Activated T-cell treated with anti-CD3 and anti-CD28 coated beads, Interleukin-2, amount 50 U/mL, for 1 hour (primary cell): ENCODE measurements around the gene NEK7.
A peak's percentile ranks its signal among the peaks of the same experiment; 100 is the strongest.
"Not testable (repeated sequence)": the region's sequence is repeated elsewhere in the genome, so short reads cannot be mapped to it uniquely, and the experiment has no call there.

Experiments used
- DNase-seq: peaks from one replicate; pipeline ENCODE4 v3.0.0-alpha.2; 2020

NEK7 gene

DNA sequence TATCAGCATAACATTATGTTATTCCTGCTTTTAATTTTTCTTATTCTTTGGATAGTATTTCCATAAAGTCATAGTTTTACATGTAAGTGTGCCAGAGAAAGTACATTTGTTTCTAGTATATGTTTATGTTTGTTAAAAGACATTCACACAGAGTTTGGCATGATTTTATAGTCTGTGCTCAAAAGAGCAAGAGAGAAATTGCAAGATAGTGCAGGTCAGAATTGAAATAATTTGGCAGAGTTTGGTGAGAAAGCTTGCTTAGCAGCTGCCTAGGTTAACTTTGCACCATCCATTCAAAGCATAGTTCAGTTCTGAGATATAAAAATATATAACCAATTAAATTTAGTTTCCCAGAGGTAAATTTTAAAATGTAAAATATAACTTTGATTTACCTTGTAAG is 17.0 kb downstream of the NEK7 start:
- DNase-seq, result no peak

DNA sequence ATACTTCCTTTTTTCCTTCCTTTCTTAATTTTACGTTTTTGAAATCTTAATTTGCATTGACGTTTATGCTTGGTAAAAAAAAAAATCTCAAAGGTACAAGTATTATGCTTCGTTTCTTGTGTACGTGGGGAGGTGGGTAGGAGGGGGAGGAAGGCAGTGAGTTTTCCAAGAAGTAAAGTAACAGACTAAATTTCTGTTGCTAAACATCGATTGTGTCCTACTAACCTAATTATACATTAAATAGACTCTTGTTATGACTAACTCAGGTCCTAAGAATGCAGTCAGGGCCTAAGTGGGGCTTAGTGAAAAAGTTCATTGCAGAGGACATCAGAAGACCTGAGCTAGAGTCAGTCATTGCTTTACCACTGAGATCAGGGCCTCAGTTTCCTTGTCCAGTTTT is 17.5 kb downstream of the NEK7 start:
- DNase-seq, result no peak

DNA sequence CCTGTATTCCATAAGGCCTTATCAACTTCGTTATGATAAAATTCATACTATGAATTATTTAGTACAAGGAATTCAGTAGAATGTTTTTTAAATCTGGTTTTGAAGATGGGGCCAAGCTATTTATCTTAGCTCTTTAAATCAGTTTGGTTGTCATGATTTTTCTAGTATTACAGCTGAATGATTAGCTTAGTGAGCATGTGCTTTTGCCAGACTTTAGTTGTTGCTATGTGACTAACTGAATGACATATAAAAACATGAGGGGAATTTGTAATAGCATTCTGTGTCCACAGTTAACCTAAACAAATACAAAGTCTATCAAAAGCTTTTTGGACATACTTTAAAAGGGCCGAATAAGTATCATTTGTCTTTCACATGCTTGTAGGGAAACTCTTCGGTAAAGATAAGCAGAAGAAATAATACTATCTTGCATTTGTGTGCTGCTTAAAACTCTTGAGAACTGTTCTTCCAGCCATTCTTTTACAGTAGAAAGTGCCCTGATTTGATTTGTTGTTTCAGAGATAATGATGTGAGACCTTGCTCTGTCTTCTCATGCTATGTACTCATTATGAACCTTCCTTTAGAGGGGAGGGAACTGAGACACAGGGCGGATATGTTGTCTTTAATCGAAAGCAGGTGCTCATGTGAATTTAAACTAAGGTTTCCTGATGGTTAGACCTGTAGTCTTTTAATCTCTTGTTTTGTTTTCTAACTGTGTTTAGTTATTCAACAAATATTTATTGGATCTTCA is 18.8 kb downstream of the NEK7 start:
- no peak for DNase-seq

- no peak for DNase-seq
These were observed 19.4 kb downstream of the NEK7 start for GRCh38 chr1:198176179-198176578.

GRCh38 chr1:198177546-198177945 is 20.7 kb downstream of the NEK7 start:
- no peak for DNase-seq

DNA sequence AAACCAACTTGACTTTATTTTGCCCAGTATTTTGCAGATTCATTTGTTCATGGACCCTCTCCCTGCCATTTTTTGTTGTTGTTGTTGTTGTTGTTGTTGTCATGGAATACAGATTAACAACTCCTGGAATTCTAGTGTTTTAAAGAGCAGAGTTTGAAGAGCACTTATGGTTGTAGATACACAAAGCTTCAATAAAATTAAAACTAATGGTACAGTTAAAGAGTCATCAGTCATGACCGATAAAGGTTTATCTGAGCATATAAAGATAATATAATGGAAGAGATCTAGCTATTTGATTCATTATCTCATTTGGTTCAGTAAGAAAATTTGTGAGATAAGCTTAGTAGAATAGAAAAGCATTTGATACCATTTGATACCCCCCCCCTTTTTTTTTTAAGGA is 21.8 kb downstream of the NEK7 start:
- DNase-seq, result no peak

DNA sequence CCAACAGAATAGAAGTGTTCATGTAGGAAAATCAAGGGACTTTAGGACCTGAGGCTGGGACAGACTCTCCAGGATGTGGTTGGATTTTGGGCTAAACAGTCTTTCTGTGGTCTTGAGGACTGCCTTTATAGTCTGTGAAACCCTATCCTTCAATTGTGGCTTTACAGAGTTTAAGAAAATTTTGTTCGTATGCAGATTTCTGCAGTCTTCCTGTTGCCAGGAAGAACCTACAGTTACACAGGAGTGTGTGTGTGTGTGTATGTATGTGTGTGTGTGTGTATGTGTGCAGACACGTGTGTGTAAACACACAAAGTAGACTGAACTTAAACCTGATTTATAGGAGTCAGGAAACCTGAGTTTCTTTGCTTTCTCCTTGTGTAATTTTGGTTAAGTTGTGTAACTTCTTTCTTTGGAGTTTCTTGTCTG is 22.8 kb downstream of the NEK7 start:
- DNase-seq, result no peak

DNA sequence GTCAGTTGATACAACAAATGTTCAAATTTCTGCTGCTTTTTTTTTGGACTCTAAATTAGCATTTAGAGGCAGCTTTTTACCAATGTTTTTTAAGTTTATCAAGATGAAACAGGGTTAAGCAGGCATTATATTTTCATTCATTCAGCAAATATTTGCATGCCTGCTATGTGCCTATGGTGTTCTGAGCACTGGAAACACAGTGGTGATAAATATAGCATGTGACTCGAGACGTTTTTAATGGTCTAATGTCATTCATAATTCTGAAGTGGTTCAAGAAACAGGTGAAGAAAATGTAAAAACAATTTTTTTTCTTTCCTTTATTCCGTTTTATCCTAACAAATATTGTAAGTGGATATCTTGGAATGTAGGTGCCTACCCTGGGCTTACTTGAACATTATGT is 26.8 kb downstream of the NEK7 start:
- DNase-seq, result no peak

DNA sequence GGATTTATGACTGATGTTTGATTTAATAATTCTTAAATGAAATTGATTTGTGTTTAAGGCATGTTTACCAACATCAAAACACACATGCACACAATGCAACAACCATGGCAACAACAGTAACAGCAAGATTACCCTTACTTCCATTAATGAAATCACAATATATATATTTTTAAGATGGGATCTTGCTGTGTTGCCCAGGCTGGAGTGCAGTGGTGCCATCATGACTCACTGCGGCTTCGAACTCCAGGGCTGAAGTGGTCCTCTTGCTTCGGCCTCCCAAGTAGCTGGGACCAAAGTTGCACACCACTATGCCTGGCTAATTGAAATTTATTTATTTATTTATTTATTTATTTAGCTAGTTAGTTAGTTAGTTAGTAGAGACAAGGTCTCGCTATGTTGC is 27.7 kb downstream of the NEK7 start:
- no peak for DNase-seq

GRCh38 chr1:198185146-198185545 is 28.3 kb downstream of the NEK7 start:
- no peak for DNase-seq

GRCh38 chr1:198185759-198186158 is 29.0 kb downstream of the NEK7 start:
- no peak for DNase-seq

- no peak for DNase-seq
These were observed 30.2 kb downstream of the NEK7 start for GRCh38 chr1:198186916-198187580.

DNA sequence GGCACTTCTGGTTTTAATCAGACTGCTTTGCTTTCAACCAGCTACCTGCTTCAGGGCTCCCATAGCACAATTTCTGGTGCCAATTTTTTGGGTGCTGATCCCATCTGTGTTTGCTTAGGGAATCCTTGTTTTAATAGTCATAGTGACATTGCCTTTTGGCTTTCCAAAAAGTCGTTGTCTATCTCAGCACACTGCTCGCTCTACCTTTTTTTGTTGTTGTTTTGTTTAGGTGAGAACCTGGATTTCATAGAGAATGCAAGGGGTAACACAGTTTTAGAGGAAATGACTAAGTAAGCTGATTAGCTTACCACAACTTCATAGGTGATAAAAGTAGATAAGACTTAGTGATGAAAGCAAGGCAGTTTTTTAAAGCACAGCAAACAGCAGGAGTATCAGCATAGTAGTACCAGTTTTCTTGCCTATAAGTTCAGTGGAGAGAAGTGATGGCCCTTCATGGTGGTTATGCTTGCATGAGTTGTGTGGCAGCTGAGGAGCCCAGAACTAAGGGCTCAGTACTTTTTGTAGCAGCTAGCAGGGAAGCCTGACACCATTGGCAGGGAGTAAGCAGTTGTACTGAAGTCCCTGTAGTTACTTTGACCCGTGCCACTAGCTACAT is 31.3 kb downstream of the NEK7 start:
- peak; percentile 44 for DNase-seq

DNA sequence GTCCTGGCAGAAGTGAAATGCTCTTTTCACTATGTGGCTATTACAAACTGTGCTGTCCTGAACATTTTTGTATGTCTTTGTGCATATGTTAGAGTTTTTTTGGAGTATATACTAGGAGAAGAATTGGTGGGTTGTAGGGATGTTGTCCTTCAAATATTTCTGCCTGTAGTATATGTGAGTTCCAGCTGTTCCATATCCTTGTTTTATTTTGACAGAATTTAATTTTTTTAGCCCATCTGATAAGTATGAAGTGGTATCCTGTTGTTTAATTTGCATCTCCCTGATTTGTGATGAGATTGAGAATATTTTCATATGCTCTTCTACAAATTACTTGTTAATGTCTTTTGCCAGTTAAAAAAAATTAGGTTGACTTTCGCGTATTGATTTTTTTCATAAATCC is 34.3 kb downstream of the NEK7 start:
- DNase-seq, result no peak

DNA sequence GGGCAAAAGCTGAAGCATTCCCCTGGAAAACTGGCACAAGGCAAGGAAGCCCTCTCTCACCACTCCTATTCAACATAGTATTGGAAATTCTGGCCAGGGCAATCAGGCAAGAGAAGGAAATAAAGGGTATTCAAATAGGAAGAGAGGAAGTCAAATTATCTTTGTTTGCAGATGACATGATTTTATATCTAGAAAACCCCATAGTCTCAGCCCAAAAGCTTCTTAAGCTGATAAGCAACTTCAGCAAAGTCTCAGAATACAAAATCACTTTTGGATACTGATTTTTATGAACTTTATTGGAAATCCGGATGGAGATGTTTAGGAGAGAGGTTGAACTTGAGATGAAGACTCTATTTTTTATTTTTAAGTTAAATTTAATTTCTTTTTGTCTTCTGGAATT is 37.1 kb downstream of the NEK7 start:
- not testable (repeated sequence) for DNase-seq

DNA sequence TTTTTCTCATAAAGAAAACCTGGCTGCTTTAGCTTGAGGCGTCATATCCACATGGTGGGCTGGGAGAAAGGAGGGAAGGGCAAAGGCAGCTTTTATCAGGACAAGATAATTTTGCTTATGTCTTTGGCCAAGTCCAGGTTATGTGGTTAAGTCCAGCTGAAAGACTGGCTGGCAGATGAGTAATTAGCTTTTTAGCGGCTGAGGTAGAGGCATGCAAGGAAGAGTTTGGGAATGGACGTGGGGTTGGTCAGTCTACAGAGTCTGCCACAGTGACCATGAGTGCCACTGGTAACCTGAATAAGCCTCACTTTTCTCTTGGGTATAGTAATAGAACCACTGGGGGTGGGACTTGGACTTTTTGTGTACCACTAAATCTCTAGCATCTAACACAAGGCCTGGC is 39.8 kb downstream of the NEK7 start:
- no peak for DNase-seq

DNA sequence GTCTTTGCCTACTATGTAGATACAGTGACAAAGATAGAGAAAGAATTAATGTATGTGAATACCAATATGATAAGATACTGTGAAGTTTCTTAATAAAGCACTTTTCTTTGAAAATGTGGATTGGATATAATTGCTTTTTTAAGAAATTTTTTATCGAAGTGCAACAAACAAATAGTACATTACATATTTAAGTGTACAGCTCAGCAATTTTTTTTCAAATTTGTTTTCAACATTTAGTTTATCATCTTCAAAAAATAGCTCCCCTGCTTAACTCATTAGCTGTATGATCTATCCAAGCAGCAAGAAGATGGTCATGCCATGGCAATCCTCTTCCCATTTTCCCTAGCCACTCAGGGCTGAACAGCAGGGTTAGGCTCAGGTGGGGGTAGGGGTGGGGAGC is 40.5 kb downstream of the NEK7 start:
- no peak for DNase-seq

- peak; percentile 16 for DNase-seq
These were observed 42.3 kb downstream of the NEK7 start for GRCh38 chr1:198199105-198199504.

DNA sequence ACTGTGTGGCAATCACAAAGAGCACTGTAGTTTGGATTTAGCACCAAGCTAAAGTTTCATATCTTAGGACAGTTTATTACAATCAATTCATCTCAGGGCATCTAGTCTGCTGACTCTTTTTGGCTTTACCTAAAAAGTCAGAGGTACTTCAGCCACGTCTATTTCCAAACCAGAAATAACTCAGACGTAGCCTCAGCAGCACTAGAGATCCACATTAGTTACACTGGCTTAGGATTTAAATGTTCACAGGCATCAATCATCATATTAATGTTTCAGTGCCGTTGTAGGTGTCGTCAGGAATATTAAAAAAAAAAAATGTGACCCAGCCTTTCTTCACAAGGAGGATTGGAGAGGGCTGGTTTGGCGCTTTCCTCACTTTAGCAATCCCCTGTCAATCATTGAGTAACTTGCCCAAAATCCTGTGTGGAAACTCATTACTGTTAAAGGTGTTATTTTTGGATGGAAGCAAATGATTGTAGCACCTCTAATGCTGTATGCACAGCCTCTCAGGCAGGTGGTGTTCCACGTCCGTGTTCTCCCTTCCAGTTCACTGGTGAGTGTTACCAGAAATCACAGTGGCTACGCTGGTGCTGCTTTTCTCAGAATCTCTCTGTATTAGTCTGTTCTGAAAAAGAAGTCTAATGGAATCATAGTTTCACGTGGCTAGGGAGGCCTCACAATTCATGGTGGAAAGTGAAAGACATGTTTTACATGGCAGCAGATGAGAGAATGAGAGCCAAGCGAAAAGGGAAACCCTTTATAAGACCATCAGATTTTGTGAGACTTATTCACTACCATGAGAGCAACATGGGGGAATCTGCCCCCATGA is 45.4 kb downstream of the NEK7 start:
- no peak for DNase-seq

- no peak for DNase-seq
These were observed 46.6 kb downstream of the NEK7 start for GRCh38 chr1:198203434-198203833.

- DNase-seq, result no peak
These were observed 48.4 kb downstream of the NEK7 start for GRCh38 chr1:198205016-198205684.

- no peak for DNase-seq
These were observed 49.5 kb downstream of the NEK7 start for GRCh38 chr1:198206292-198206691.

GRCh38 chr1:198211696-198212095 is 54.9 kb downstream of the NEK7 start:
- DNase-seq, result no peak
